Fibroblast of lung (primary cell): ENCODE measurements around the gene GPR176.

Experiments used
- CTCF ChIP-seq, 2 donors: IDR thresholded peaks in 1 of 2; conservative IDR thresholded peaks in 1 of 2; 1 replicate in 1 of 2; 2 replicates in 1 of 2; pipeline ENCODE4 v1.5.1; 2011 to 2012; ENCODE audit warnings: low read length in 2 of 2, control low read depth in 1 of 2, inconsistent platforms in 1 of 2, low read depth in 1 of 2, mild to moderate bottlenecking in 1 of 2
- EZH2 ChIP-seq: IDR thresholded peaks from 2 replicates; pipeline ENCODE4 v1.5.1; 2012; ENCODE audit warnings: low read length, control low read depth, mild to moderate bottlenecking; ENCODE audit errors: missing control alignments

- TF ChIP-seq CTCF (conservative IDR thresholded peaks at IDR 0.05 in 1 of 2, IDR thresholded peaks at IDR 0.05 in 1 of 2; ENCODE audit: low read depth in 1 of 2, low read length in 2 of 2) (no peak), EZH2 (no peak)
Observed at GRCh38 chr15:39909007-39909406, 11.1 kb downstream of the GPR176 start.
